HEK293 (cell line): ENCODE data around the gene MLLT1.
A peak's percentile ranks its signal among the peaks of the same experiment; 100 is the strongest.

Source experiments
- CTCF ChIA-PET: fragments of 350-600 bp; formaldehyde crosslinking; extraction: SDS; loops from one replicate; lab custom pipeline; 2021; ENCODE audit warnings: antibody characterized with exemption; lab: Yijun Ruan, JAX
- POLR2A ChIA-PET: fragments of 300-600 bp; formaldehyde crosslinking; extraction: SDS; loops from one replicate; lab custom pipeline; 2020; ENCODE audit warnings: antibody characterized with exemption, inconsistent platforms; lab: Yijun Ruan, JAX
- H3K27ac ChIP-seq: fragments of 200-500 bp; sonication (Bioruptor generic); 2 replicates; pipeline ENCODE4 v1.5.1; 2014; ENCODE audit warnings: low read depth, low read length, control low read depth, inconsistent platforms; ENCODE audit errors: extremely low read depth
- H3K36me3 ChIP-seq, 2 experiments: fragments of 200-500 bp in 1 of 2; sonication (Bioruptor generic) in 1 of 2; 1 replicate in 1 of 2; 2 replicates in 1 of 2; pipeline ENCODE4 v1.5.1; 2014 to 2017; ENCODE audit warnings: inconsistent platforms in 2 of 2, low read length in 2 of 2; ENCODE audit not compliant: control insufficient read depth in 2 of 2, insufficient read depth in 1 of 2
- H3K4me1 ChIP-seq: fragments of 200-500 bp; sonication (Bioruptor generic); 2 replicates; pipeline ENCODE4 v1.5.1; 2014; ENCODE audit warnings: mild to moderate bottlenecking, low read length, inconsistent platforms; ENCODE audit not compliant: control insufficient read depth, insufficient read depth
- H3K4me3 ChIP-seq: 2 replicates; pipeline ENCODE4 v1.5.1; 2011; ENCODE audit warnings: low read depth, mild to moderate bottlenecking, control low read depth, low read length, moderate library complexity
- H3K9me3 ChIP-seq: fragments of 200-500 bp; sonication (Bioruptor generic); 2 replicates; pipeline ENCODE4 v1.5.1; 2014; ENCODE audit warnings: low read depth, low read length, inconsistent platforms; ENCODE audit not compliant: control insufficient read depth, insufficient read depth
- MZF1 ChIP-seq: fragments of 450-650 bp; formaldehyde crosslinking; IDR thresholded peaks from 2 replicates; pipeline ENCODE4 v1.5.1; 2017; ENCODE audit warnings: missing biosample characterization, missing genetic modification characterization, borderline replicate concordance
- SP7 ChIP-seq: fragments of 450-650 bp; formaldehyde crosslinking; IDR thresholded peaks from 2 replicates; pipeline ENCODE4 v1.5.1; 2016; ENCODE audit warnings: missing biosample characterization, missing genetic modification characterization
- ZBTB20 ChIP-seq: fragments of 450-650 bp; formaldehyde crosslinking; IDR thresholded peaks from 2 replicates; pipeline ENCODE4 v1.5.1; 2016; ENCODE audit warnings: missing biosample characterization, missing genetic modification characterization
- ZNF112 ChIP-seq: fragments of 450-650 bp; formaldehyde crosslinking; IDR thresholded peaks from 2 replicates; pipeline ENCODE4 v1.5.0; 2017; ENCODE audit warnings: missing biosample characterization, missing genetic modification characterization
- ZNF133 ChIP-seq: fragments of 450-650 bp; formaldehyde crosslinking; IDR thresholded peaks from 2 replicates; pipeline ENCODE4 v1.5.1; 2016; ENCODE audit warnings: missing biosample characterization, missing genetic modification characterization
- ZNF155 ChIP-seq: fragments of 450-650 bp; formaldehyde crosslinking; IDR thresholded peaks from 2 replicates; pipeline ENCODE4 v1.5.1; 2016; ENCODE audit warnings: missing biosample characterization, missing genetic modification characterization
- ZNF157 ChIP-seq: fragments of 450-650 bp; formaldehyde crosslinking; IDR thresholded peaks from 2 replicates; pipeline ENCODE4 v1.5.1; 2016; ENCODE audit warnings: missing biosample characterization, missing genetic modification characterization
- ZNF16 ChIP-seq: fragments of 450-650 bp; formaldehyde crosslinking; IDR thresholded peaks from 2 replicates; pipeline ENCODE4 v1.5.1; 2016; ENCODE audit warnings: low read depth, missing biosample characterization, missing genetic modification characterization
- ZNF211 ChIP-seq: fragments of 450-650 bp; formaldehyde crosslinking; IDR thresholded peaks from 2 replicates; pipeline ENCODE4 v1.5.1; 2016; ENCODE audit warnings: low read depth, missing biosample characterization, missing genetic modification characterization
- ZNF23 ChIP-seq: fragments of 450-650 bp; formaldehyde crosslinking; IDR thresholded peaks from 2 replicates; pipeline ENCODE4 v1.5.1; 2016; ENCODE audit warnings: missing biosample characterization, missing genetic modification characterization, borderline replicate concordance
- ZNF324 ChIP-seq: fragments of 450-650 bp; formaldehyde crosslinking; IDR thresholded peaks from 2 replicates; pipeline ENCODE4 v1.5.1; 2016; ENCODE audit warnings: missing biosample characterization, missing genetic modification characterization
- ZNF391 ChIP-seq: fragments of 450-650 bp; formaldehyde crosslinking; IDR thresholded peaks from 2 replicates; pipeline ENCODE4 v1.5.1; 2016; ENCODE audit warnings: low read depth, missing biosample characterization, missing genetic modification characterization, borderline replicate concordance
- ZNF416 ChIP-seq: fragments of 450-650 bp; formaldehyde crosslinking; IDR thresholded peaks from 2 replicates; pipeline ENCODE4 v1.5.1; 2016; ENCODE audit warnings: missing biosample characterization, missing genetic modification characterization
- ZNF501 ChIP-seq: fragments of 450-650 bp; formaldehyde crosslinking; IDR thresholded peaks from 2 replicates; pipeline ENCODE4 v1.5.1; 2016; ENCODE audit warnings: missing biosample characterization, missing genetic modification characterization
- ZNF529 ChIP-seq: fragments of 450-650 bp; formaldehyde crosslinking; IDR thresholded peaks from 2 replicates; pipeline ENCODE4 v1.5.1; 2017; ENCODE audit warnings: missing genetic modification characterization, missing biosample characterization; ENCODE audit not compliant: insufficient replicate concordance
- ZNF548 ChIP-seq: fragments of 450-650 bp; formaldehyde crosslinking; IDR thresholded peaks from 2 replicates; pipeline ENCODE4 v1.5.1; 2016; ENCODE audit warnings: missing biosample characterization, missing genetic modification characterization
- ZNF621 ChIP-seq: fragments of 450-650 bp; formaldehyde crosslinking; IDR thresholded peaks from 2 replicates; pipeline ENCODE4 v1.5.1; 2017; ENCODE audit warnings: missing biosample characterization, missing genetic modification characterization
- ZNF623 ChIP-seq: fragments of 450-650 bp; formaldehyde crosslinking; IDR thresholded peaks from 2 replicates; pipeline ENCODE4 v1.5.1; 2016; ENCODE audit warnings: missing biosample characterization, missing genetic modification characterization
- ZNF626 ChIP-seq: fragments of 450-650 bp; sonication (Bioruptor Pico); formaldehyde crosslinking; IDR thresholded peaks from 2 replicates; pipeline ENCODE4 v1.5.1; 2018; ENCODE audit warnings: missing biosample characterization, missing genetic modification characterization, inconsistent platforms
- ZNF660 ChIP-seq: fragments of 450-650 bp; IDR thresholded peaks from 2 replicates; pipeline ENCODE4 v1.5.1; 2018; ENCODE audit warnings: missing biosample characterization, mild to moderate bottlenecking, missing genetic modification characterization
- ZNF664 ChIP-seq: fragments of 450-650 bp; formaldehyde crosslinking; IDR thresholded peaks from 2 replicates; pipeline ENCODE4 v1.5.1; 2016; ENCODE audit warnings: missing biosample characterization, missing genetic modification characterization
- ZNF777 ChIP-seq: fragments of 450-650 bp; formaldehyde crosslinking; IDR thresholded peaks from 2 replicates; pipeline ENCODE4 v1.5.1; 2017; ENCODE audit warnings: missing biosample characterization, missing genetic modification characterization, borderline replicate concordance
- TF ChIP-seq, protein P1 (sequence below): fragments of 450-650 bp; formaldehyde crosslinking; IDR thresholded peaks from 2 replicates; pipeline ENCODE4 v1.5.1; 2016; ENCODE audit warnings: missing biosample characterization, missing genetic modification characterization, borderline replicate concordance
- TF ChIP-seq, protein P2 (sequence below): fragments of 450-650 bp; formaldehyde crosslinking; IDR thresholded peaks from 2 replicates; pipeline ENCODE4 v1.5.1; 2016; ENCODE audit warnings: missing biosample characterization, missing genetic modification characterization, borderline replicate concordance
- TF ChIP-seq, protein P3 (sequence below): fragments of 450-650 bp; formaldehyde crosslinking; IDR thresholded peaks from 2 replicates; pipeline ENCODE4 v1.5.1; 2016; ENCODE audit warnings: missing biosample characterization, missing genetic modification characterization, low read depth
- TF ChIP-seq, protein P4 (sequence below): fragments of 450-650 bp; formaldehyde crosslinking; IDR thresholded peaks from 2 replicates; pipeline ENCODE4 v1.5.1; 2016; ENCODE audit warnings: missing biosample characterization, missing genetic modification characterization

The MLLT1 gene

DNA sequence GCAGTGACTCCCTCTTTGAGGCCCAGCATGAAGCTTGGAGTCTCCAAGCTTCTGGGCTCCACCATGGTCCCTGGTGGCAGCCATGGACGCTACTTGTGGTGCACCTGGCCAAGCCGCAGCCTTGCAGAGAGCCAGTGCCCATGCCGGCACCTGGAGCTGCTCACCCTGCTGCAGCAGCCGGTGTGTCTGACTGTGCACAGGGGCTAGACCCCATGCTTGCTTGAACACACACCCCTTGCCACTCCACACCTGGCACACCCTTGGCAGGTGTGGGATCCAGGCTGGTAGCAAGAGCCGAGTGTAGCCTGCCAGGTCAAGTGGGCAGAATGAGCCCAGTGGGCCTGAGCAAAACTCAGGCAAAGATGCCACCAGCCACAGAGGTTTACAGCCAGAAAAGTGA lies 18.6 kb upstream of the MLLT1 start:
- H3K27ac ChIP-seq = no peak overlapping the region
- TF ChIP-seq ZNF211 (tag by site-specific recombination) (no peak), ZNF23 (tag by site-specific recombination) (no peak), ZNF501 (tag by site-specific recombination) (no peak), ZNF548 (tag by site-specific recombination) (no peak), ZNF621 (tag by site-specific recombination) (no peak), ZNF16 (tag by site-specific recombination) (no peak), ZNF664 (tag by site-specific recombination) (no peak), ZNF626 (tag by site-specific recombination) (no peak), ZNF777 (no peak), ZNF112 (tag by site-specific recombination) (no peak)
- TF ChIP-seq, protein P1, sequence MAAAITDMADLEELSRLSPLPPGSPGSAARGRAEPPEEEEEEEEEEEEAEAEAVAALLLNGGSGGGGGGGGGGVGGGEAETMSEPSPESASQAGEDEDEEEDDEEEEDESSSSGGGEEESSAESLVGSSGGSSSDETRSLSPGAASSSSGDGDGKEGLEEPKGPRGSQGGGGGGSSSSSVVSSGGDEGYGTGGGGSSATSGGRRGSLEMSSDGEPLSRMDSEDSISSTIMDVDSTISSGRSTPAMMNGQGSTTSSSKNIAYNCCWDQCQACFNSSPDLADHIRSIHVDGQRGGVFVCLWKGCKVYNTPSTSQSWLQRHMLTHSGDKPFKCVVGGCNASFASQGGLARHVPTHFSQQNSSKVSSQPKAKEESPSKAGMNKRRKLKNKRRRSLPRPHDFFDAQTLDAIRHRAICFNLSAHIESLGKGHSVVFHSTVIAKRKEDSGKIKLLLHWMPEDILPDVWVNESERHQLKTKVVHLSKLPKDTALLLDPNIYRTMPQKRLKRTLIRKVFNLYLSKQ (tag by site-specific recombination) = no peak
- TF ChIP-seq, protein P2, sequence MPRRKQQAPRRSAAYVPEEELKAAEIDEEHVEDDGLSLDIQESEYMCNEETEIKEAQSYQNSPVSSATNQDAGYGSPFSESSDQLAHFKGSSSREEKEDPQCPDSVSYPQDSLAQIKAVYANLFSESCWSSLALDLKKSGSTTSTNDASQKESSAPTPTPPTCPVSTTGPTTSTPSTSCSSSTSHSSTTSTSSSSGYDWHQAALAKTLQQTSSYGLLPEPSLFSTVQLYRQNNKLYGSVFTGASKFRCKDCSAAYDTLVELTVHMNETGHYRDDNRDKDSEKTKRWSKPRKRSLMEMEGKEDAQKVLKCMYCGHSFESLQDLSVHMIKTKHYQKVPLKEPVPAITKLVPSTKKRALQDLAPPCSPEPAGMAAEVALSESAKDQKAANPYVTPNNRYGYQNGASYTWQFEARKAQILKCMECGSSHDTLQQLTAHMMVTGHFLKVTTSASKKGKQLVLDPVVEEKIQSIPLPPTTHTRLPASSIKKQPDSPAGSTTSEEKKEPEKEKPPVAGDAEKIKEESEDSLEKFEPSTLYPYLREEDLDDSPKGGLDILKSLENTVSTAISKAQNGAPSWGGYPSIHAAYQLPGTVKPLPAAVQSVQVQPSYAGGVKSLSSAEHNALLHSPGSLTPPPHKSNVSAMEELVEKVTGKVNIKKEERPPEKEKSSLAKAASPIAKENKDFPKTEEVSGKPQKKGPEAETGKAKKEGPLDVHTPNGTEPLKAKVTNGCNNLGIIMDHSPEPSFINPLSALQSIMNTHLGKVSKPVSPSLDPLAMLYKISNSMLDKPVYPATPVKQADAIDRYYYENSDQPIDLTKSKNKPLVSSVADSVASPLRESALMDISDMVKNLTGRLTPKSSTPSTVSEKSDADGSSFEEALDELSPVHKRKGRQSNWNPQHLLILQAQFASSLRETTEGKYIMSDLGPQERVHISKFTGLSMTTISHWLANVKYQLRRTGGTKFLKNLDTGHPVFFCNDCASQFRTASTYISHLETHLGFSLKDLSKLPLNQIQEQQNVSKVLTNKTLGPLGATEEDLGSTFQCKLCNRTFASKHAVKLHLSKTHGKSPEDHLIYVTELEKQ = no peak
- H3K4me3 ChIP-seq = no peak overlapping the region
- POLR2A ChIA-PET = no interaction called here
- no peaks in the 10 kb centered on the region for H3K9me3 ChIP-seq
- CTCF ChIA-PET = interaction anchor here (2.8 kb wide), 1 partner anchor 80 kb away, joined by 12 read pairs; no protein-coding TSS in a partner anchor
- no peaks in the 10 kb centered on the region for H3K36me3 ChIP-seq
- no peaks in the 10 kb centered on the region for H3K4me1 ChIP-seq

DNA sequence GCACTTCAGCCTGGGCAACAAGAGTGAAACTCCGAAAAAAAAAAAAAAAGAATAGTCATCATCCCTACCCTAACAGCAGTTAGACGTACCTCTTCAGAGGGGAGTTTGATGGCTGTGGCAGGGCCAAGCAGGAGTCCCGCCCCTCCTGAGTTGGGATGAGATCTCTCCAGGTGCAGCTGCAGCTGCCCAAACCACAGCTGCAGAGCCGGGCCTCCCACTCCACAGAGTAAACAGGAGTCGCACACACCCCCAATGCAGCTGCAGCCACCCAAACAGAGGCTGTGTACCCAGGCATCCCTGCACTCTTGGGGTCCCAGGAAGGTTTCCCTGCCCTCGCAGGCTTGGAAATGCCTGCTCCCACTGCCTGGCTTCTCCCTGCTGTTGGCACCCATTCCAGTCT lies 17.4 kb upstream of the MLLT1 start:
- no peak overlapping the region for H3K4me3 ChIP-seq
- CTCF ChIA-PET = interaction anchor here (0.6 to 2.8 kb wide), 3 partner anchors 23 to 564 kb away, joined by 3 to 12 read pairs (median 3); no protein-coding TSS in a partner anchor

DNA sequence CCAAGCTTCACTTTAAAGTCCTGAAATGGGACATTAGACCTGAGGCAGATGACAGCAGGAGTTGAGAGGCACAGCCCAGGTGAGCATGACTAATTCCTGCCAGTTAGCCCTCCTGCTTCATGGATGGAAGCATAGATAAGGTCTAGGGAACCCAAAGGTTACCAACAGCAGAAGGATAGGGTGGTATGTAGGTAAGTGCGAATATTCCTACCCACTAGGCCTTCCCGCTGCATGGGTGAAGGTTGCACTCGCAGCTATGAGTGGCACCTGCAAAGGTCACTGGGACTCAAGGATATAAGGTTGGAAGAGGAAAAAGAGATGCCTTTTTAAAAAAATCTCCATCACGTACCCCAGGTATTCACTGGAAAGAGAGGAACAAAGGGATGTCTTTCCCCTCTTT lies 12.2 kb upstream of the MLLT1 start:
- Histone ChIP-seq H3K4me1 (no peaks in the 10 kb centered on the region), H3K27ac (no peak overlapping the region), H3K36me3 (no peaks in the 10 kb centered on the region), H3K4me3 (no peak overlapping the region), H3K9me3 (no peaks in the 10 kb centered on the region)
- POLR2A ChIA-PET = interaction anchor here (0.5 kb wide), 1 partner anchor 25 kb away, joined by 4 read pairs; no protein-coding TSS in a partner anchor
- CTCF ChIA-PET = no interaction called here
- TF ChIP-seq, protein P3, sequence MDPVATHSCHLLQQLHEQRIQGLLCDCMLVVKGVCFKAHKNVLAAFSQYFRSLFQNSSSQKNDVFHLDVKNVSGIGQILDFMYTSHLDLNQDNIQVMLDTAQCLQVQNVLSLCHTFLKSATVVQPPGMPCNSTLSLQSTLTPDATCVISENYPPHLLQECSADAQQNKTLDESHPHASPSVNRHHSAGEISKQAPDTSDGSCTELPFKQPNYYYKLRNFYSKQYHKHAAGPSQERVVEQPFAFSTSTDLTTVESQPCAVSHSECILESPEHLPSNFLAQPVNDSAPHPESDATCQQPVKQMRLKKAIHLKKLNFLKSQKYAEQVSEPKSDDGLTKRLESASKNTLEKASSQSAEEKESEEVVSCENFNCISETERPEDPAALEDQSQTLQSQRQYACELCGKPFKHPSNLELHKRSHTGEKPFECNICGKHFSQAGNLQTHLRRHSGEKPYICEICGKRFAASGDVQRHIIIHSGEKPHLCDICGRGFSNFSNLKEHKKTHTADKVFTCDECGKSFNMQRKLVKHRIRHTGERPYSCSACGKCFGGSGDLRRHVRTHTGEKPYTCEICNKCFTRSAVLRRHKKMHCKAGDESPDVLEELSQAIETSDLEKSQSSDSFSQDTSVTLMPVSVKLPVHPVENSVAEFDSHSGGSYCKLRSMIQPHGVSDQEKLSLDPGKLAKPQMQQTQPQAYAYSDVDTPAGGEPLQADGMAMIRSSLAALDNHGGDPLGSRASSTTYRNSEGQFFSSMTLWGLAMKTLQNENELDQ (tag by site-specific recombination) = no peak
- TF ChIP-seq ZNF416 (0 out of 2 replicates have a peak, but pooled peaks have one; percentile 47), ZNF155 (0 out of 2 replicates have a peak, but pooled peaks have one; percentile 60), SP7 (tag by site-specific recombination) (peak; percentile 57; the same call in 1 of the 2 replicates), ZNF623 (no peak), ZNF157 (0 out of 2 replicates have a peak, but pooled peaks have one; percentile 16), ZNF660 (0 out of 2 replicates have a peak, but pooled peaks have one; percentile 48), MZF1 (no peak), ZNF133 (tag by site-specific recombination) (no peak), ZNF529 (tag by site-specific recombination) (peak; percentile 73)

More for the DNA sequence above, 17.4 kb upstream of the MLLT1 start:
- Histone ChIP-seq H3K9me3 (no peaks in the 10 kb centered on the region), H3K27ac (no peak overlapping the region), H3K4me1 (no peaks in the 10 kb centered on the region), H3K36me3 (no peaks in the 10 kb centered on the region)
- POLR2A ChIA-PET = no interaction called here
- TF ChIP-seq ZBTB20 (tag by site-specific recombination) (no peak), ZNF391 (tag by site-specific recombination) (no peak), ZNF324 (tag by site-specific recombination) (no peak)
- TF ChIP-seq, protein P4, sequence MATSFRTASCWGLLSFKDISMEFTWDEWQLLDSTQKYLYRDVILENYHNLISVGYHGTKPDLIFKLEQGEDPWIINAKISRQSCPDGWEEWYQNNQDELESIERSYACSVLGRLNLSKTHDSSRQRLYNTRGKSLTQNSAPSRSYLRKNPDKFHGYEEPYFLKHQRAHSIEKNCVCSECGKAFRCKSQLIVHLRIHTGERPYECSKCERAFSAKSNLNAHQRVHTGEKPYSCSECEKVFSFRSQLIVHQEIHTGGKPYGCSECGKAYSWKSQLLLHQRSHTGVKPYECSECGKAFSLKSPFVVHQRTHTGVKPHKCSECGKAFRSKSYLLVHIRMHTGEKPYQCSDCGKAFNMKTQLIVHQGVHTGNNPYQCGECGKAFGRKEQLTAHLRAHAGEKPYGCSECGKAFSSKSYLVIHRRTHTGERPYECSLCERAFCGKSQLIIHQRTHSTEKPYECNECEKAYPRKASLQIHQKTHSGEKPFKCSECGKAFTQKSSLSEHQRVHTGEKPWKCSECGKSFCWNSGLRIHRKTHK (tag by site-specific recombination) = no peak
